GM12873 (cell line): ENCODE measurements around the gene RDX.

Experiments
- CTCF ChIP-seq: IDR thresholded peaks from 2 replicates; pipeline ENCODE4 v1.5.1; 2012; ENCODE audit warnings: low read depth, mild to moderate bottlenecking, moderate library complexity, low read length, control low read depth; ENCODE audit not compliant: insufficient read depth; ENCODE audit errors: missing control alignments

The RDX gene

DNA sequence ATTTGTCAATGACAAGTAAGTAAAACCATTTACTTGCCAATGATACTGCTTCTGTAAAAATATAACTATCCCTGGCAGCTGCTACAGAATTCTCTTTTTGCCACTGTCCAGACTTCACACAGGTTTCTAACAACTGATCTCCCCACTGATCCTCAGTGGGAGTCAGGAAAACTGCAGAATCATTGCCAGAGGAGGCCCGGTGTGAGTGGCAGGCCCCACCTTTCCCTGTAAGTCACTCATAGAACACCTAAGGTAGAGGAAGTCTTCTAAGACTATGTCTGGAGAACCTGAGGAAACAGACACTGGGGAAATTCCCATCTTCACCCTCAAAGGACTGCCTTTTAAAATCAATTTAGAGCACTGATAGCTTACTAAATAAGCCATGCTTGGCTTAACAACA, 136.9 kb downstream of the RDX start:
- no peak for TF ChIP-seq CTCF

DNA sequence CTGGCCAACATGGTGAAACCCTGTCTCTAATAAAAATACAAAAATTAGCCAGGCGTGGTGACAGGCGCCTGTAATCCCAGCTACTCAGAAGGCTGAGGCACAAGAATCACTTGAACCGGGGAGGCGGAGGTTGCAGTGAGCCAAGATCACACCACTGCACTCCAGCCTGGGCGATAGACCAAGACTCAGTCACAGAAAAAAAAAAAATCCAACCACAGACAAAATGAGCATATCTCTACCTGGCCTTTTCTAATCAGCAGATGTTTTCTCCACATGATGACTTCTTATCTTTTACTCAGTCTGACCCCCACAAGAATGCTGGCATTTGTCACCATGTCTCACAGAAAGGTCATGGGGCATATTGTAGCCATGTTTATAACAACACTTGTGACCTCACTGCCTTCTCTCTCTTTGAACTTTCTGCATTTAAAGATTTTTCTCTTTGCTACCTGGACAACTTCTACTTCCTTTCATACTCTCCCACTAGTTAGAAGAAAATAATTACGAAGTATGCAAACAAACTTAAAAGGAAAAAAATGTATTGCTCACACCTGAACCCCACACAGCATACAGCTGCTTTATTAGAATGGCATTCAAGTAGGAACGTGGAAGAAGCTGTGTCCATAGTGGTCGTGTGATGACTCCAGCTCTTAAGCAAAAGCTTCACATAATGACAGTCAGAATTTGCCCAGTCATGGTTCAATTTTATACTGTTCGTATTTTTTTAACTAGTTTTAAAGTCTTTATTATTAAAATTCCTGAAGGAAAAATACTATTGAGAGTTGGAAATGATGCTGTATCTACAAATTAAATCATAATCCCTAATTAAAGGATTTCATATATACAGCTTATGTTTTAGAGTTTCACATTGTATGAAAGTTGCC, 137.9 kb downstream of the RDX start:
- no peak for TF ChIP-seq CTCF

DNA sequence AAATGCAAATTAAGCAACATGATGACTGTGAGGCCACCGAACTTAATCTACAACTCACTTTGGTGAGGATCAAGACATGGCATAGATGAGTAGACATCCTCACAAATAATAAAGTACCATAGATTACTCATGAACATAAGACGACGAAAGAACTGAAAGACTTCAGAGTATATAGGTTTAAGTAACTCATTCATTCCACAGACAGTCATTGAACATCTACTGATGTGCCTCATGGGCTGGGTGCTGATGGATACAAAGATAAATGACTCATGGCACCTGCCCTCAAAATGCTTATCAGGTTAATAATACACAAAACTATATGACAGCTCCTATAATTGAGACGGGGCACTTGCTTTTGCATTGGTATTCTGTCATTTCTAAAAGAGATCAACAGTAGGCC, 139.9 kb downstream of the RDX start:
- TF ChIP-seq CTCF: no peak

- TF ChIP-seq CTCF: no peak
These were observed 142.9 kb downstream of the RDX start for GRCh38 chr11:110153474-110153873.

DNA sequence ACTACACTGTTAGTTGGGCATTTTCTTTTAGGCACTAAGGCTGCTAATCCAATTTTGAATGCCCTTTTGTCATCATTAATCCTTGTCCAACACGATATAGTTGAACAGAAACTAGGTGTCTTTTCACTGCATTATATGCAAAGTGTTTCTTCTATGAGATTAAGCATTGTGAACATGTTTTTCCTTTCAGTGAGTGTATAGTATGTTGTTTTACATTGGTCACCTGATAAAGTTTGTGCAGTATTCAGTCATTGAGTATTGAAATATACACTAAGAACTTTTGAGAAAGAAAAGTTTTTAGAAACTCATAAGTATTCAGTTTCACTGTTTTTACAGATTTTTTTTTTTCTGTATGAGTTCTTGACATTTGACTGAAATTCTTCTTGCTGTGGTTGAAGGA, 144.2 kb downstream of the RDX start:
- TF ChIP-seq CTCF: no peak

GRCh38 chr11:110148775-110149744, 147.4 kb downstream of the RDX start:
- no peak for TF ChIP-seq CTCF

GRCh38 chr11:110147962-110148709, 148.3 kb downstream of the RDX start:
- no peak for TF ChIP-seq CTCF
